NOMO-1 (cell line): ENCODE measurements around the gene YES1.
A peak's percentile ranks its signal among the peaks of the same experiment; 100 is the strongest.

Source experiments
- DNase-seq, 2 experiments: peaks; one replicate each; lab custom pipeline; 2025; ENCODE audit not compliant: unreplicated experiment in 2 of 2; lab: John Stamatoyannopoulos, UW

The YES1 gene

GRCh38 chr18:811892-812375 is at the start of gene YES1:
YES1 (minus strand) TSS chr18:812242; CDS start chr18:756827, 55,415 bp downstream.
- no peak for DNase-seq

GRCh38 chr18:857986-858385 is 45.9 kb upstream of the YES1 start:
- DNase-seq: no peak

- no peak for DNase-seq
These were observed 41.4 kb upstream of the YES1 start for GRCh38 chr18:853471-853870.

- DNase-seq: no peak
These were observed 38.9 kb upstream of the YES1 start for GRCh38 chr18:850960-851359.

- DNase-seq: no peak
These were observed 37.0 kb upstream of the YES1 start for GRCh38 chr18:849021-849420.

- no peak for DNase-seq
These were observed 36.2 kb upstream of the YES1 start for GRCh38 chr18:848062-848861.

GRCh38 chr18:845152-845819 is 33.2 kb upstream of the YES1 start:
- no peak for DNase-seq

GRCh38 chr18:841647-842370 is 29.8 kb upstream of the YES1 start:
- no peak for DNase-seq

GRCh38 chr18:840516-840915 is 28.5 kb upstream of the YES1 start:
- DNase-seq: no peak

- DNase-seq: no peak
These were observed 28.0 kb upstream of the YES1 start for GRCh38 chr18:840023-840408.

- DNase-seq: peak; percentile 44 to 54
These were observed 27.4 kb upstream of the YES1 start for GRCh38 chr18:839224-840022.

GRCh38 chr18:837922-838321 is 25.9 kb upstream of the YES1 start:
- no peak for DNase-seq

- DNase-seq: no peak
These were observed 22.2 kb upstream of the YES1 start for GRCh38 chr18:834082-834720.

GRCh38 chr18:833197-833596 is 21.2 kb upstream of the YES1 start:
- DNase-seq: no peak

- DNase-seq: no peak
These were observed 20.1 kb upstream of the YES1 start for GRCh38 chr18:832085-832681.

- DNase-seq: peak; percentile 6 to 50
These were observed 18.4 kb upstream of the YES1 start for GRCh38 chr18:830315-830901.

- DNase-seq: no peak
These were observed 17.4 kb upstream of the YES1 start for GRCh38 chr18:829432-829831.

GRCh38 chr18:827093-827677 is 15.1 kb upstream of the YES1 start:
- DNase-seq: no peak
